PFSK-1 (cell line): ENCODE data around the gene CHST7.

Experiments used
- POLR2AphosphoS5 ChIP-seq: IDR thresholded peaks from 2 replicates; pipeline ENCODE4 v1.6.1; 2012; ENCODE audit warnings: low read depth, mild to moderate bottlenecking, control low read depth, low read length, moderate library complexity
- TAF1 ChIP-seq: IDR thresholded peaks from 2 replicates; pipeline ENCODE4 v1.6.1; 2012; ENCODE audit warnings: low read length, control low read depth, borderline replicate concordance; ENCODE audit not compliant: insufficient read depth
- TF ChIP-seq, protein P1 (sequence below), 2 experiments: IDR thresholded peaks; 2 replicates each; pipeline versions ENCODE4 v1.6.1 to v1.8.0; 2011 to 2012; ENCODE audit warnings: low read depth in 2 of 2, low read length in 2 of 2, control low read depth in 1 of 2, inconsistent platforms in 1 of 2, mild to moderate bottlenecking in 1 of 2, moderate library complexity in 1 of 2; ENCODE audit not compliant: insufficient read depth in 1 of 2

DNA sequence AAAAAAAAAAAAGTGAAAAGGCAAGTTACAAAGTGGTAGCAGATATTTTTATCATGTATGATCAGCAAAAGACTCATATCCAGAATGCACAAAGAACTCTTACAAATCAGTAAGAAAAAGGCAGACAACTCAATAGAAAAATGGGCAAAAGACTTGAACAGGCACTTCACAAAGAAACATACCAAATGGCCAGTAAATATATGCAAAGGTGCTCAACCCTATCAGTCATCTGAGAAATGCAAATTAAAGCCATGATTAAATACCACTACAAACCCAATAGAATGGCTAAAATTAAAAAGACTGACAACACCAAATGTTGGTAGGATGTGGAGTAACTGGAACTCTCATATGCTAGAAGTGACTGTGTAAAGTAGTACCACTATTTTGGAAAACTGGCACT, 45.4 kb downstream of the CHST7 start:
- no peak for TF ChIP-seq POLR2AphosphoS5
- TF ChIP-seq, protein P1, sequence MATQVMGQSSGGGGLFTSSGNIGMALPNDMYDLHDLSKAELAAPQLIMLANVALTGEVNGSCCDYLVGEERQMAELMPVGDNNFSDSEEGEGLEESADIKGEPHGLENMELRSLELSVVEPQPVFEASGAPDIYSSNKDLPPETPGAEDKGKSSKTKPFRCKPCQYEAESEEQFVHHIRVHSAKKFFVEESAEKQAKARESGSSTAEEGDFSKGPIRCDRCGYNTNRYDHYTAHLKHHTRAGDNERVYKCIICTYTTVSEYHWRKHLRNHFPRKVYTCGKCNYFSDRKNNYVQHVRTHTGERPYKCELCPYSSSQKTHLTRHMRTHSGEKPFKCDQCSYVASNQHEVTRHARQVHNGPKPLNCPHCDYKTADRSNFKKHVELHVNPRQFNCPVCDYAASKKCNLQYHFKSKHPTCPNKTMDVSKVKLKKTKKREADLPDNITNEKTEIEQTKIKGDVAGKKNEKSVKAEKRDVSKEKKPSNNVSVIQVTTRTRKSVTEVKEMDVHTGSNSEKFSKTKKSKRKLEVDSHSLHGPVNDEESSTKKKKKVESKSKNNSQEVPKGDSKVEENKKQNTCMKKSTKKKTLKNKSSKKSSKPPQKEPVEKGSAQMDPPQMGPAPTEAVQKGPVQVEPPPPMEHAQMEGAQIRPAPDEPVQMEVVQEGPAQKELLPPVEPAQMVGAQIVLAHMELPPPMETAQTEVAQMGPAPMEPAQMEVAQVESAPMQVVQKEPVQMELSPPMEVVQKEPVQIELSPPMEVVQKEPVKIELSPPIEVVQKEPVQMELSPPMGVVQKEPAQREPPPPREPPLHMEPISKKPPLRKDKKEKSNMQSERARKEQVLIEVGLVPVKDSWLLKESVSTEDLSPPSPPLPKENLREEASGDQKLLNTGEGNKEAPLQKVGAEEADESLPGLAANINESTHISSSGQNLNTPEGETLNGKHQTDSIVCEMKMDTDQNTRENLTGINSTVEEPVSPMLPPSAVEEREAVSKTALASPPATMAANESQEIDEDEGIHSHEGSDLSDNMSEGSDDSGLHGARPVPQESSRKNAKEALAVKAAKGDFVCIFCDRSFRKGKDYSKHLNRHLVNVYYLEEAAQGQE (IDR thresholded peaks at IDR 0.05; ENCODE audit: insufficient read depth in 1 of 2, low read depth in 2 of 2, low read length in 2 of 2), result no peak
- no peak for TF ChIP-seq TAF1
